NCI-H1436 treated with DMSO at 0.1 percent for 48 hours (cell line): ENCODE measurements around the gene SKAP1.
"Not testable (repeated sequence)": the region's sequence is repeated elsewhere in the genome, so short reads cannot be mapped to it uniquely, and the experiment has no call there.

Experiments
- DNase-seq: peaks from one replicate; lab custom pipeline; 2025; lab: John Stamatoyannopoulos, UW

Gene SKAP1

DNA sequence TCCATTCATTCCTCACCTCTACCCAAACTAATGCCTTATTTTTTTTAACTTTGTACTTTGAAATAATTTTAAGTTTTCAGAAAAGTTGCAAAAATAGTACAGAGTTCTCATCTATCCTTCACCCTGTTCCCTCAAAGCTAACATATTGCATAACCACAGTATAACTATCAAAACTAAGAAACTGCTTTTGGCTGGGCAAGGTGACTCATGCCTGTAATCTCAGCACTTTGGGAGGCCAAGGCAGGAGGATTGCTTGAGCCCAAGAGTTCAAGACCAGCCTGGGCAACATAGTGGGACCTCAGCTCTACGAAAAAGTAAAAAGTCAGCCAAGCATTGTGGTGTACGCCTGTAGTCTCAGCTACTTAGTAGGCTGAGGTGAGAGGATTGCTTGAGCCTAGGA, 147.7 kb downstream of the SKAP1 start:
- no peak for DNase-seq

DNA sequence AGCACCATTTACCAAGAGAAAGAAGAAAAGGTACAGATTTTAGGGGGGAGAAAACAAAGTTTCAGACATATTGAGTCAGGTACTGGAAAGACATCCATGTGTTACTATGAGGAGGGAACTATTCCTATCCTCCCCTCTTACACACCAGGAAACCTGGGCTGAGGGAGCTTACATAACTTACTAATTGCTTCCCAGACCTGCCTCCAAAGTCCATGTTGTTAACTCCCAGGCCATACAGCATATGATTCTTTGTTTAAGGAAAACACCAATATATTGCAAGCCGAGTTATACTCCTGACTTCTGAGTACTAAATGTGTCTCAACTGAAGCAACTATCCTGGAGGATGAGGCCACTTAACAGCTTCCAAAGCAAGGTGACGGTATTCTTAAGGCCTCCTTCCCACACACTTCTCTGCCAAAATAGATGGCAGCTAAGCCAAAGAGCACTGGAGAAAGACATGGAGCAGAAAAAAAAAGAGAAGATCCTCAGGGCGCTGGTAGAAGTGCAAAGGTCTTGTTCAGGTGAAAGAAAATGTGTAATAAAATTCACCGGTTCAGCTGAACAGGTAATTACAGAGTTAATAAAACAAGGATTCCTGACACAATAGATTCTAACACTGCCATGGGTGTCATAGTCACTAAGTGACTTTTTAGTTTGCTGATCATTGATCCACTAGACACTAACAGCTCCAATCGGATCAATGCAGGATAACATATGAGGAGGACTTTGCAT, 151.1 kb downstream of the SKAP1 start:
- DNase-seq: no peak

DNA sequence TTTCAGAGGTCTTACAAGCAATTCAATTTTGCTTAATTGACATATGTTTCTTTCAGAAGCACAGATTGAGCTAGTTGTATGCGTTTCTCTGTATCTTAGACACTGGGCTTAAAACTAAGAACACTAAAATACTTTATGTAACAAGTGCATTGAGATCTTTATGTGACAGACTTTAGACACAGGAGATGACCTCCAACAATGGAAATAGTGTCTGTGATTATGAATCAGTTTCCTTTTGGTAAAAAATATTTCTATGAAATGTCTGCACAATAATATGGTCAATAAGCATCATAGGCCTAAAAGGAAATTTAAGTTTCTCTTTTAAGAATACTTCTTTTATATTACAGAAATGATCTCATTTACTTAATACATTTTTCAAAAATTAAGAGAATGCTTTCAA, 153.2 kb downstream of the SKAP1 start:
- no peak for DNase-seq

GRCh38 chr17:48270899-48271298, 159.1 kb downstream of the SKAP1 start:
- no peak for DNase-seq

DNA sequence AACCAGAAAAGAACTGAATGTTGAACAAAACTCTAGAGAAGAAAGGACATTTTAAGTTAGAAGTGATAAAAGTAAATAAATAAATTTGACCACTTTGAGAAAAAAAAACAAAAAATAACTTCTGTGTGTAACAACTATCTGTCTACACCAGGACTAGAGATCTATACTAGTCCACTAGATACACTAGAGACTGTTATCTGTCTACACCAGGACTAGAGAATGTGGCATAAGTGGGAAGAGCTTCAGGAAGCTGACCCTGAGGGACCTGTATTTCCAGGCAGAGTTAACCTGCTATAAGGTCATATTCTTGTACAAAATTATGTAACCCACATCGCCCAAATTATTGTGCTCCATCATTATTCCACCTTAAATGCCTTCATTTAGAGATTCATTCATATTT, 160.8 kb downstream of the SKAP1 start:
- DNase-seq: no peak

- no peak for DNase-seq
These were observed 166.3 kb downstream of the SKAP1 start for GRCh38 chr17:48263731-48264035.

GRCh38 chr17:48262982-48263730, 166.9 kb downstream of the SKAP1 start:
- no peak for DNase-seq

GRCh38 chr17:48261297-48261880, 168.6 kb downstream of the SKAP1 start:
- no peak for DNase-seq

GRCh38 chr17:48259694-48260291, 170.2 kb downstream of the SKAP1 start:
- DNase-seq: no peak

GRCh38 chr17:48258331-48258730, 171.7 kb downstream of the SKAP1 start:
- no peak for DNase-seq

- no peak for DNase-seq
These were observed 174.3 kb downstream of the SKAP1 start for GRCh38 chr17:48255759-48256158.

GRCh38 chr17:48254896-48255295, 175.1 kb downstream of the SKAP1 start:
- no peak for DNase-seq

- DNase-seq: no peak
These were observed 176.0 kb downstream of the SKAP1 start for GRCh38 chr17:48253975-48254374.

DNA sequence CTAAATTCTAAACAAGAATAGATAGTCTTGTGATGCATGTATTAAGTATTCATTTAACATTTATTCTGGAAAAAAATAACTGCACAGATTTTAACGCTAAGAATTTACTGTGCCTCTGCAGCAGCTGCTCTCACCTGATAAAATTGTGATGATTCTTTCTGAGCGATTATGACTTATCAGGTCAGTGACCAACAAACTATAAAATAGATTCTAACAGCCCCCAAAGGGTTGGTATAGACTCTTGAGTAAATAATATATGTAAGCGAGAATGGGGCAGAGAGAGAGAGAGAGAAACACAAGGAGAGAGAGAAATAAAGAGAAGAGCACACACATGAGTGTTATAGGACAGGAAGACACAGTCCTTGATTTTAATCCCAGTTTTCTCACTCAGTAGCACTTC, 178.1 kb downstream of the SKAP1 start:
- DNase-seq: no peak

DNA sequence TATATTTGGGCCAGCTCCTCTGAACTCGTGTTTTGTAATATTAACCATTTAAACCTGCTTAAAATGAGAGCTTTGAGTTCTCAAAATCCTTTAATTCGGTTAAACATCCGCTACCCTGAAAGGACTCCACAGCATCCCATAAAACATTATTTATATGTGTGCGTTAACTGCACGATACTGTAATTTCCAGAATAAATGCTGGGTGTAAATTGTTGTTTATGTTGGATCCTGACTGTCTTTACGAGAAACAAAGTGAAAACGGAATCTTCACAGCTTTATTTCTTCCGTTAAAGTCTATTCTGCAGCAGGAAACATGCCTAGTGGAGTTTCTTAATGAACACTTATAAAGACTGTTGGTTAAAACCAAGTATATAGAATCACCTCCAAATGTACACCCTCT, 179.1 kb downstream of the SKAP1 start:
- no peak for DNase-seq

DNA sequence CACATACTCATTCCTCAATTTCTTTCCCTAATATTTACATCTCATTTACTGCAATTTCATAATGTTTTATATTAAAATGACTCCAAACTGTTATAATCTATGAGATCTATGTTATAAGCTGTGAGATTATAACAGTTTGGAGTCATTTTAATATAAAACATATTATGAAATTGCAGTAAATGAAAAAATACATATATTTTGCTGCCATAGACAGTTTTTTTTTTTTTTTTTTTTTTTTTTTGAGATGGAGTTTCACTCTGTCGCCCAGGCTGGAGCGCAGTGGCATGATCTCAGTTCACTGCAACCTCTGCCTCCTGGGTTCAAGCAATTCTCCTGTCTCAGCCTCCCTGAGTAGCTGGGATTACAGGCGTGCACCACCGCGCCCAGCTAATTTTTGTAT, 180.0 kb downstream of the SKAP1 start:
- not testable (repeated sequence) for DNase-seq

- DNase-seq: no peak
These were observed 182.4 kb downstream of the SKAP1 start for GRCh38 chr17:48247603-48248002.

GRCh38 chr17:48247038-48247437, 183.0 kb downstream of the SKAP1 start:
- DNase-seq: no peak

GRCh38 chr17:48246612-48247011, 183.4 kb downstream of the SKAP1 start:
- no peak for DNase-seq

- DNase-seq: not testable (repeated sequence)
These were observed 184.5 kb downstream of the SKAP1 start for GRCh38 chr17:48245465-48246033.

DNA sequence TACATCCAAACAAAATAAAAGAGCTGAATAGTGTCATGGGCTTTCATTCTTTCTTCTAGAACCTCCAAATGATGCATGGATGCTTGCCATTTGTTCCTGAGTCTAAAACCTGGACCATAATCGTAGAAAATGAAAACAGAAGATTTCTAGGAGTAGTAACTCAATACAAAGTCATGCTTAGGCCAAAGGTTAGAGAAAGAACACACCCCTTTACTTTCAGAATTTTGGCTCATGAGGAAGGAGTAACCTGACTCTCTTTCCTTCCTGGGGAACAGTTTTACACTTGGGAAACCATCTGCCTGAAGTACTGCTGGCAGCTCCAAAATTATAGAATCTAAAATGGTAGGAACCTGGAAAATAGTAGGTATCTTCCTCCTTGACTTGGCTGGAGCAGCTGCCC, 185.2 kb downstream of the SKAP1 start:
- no peak for DNase-seq

DNA sequence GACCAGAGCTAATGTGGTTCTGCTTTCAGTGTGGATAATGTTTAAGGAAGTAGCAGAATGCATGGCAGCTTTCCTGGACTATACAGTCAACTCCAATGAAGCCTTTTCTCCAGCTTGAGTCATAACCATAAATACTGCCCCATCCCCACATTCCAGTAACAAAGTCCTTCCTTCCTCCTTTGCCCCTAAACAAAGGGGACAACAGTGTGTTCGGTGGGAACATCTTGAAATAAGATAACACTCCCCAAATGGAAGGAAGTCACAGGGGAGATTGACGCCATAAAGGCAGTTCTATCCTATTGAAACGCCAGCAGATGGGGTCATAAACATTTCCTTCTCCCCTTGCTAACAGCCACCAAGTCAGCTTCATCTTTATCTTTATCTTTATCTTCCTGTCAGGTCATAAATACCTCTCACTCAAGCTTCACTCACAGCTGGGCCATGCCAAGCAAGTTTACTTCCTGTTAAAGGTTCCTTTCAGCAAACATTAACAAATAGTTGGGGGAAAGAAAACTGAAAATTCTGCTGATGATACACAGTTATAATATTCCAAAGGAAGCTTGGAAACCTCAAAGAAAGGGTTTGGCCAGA, 185.8 kb downstream of the SKAP1 start:
- no peak for DNase-seq
